ENCODE results near the gene BTLA.
A peak's percentile ranks its signal among the peaks of the same experiment; 100 is the strongest.
"Not testable (repeated sequence)": the region's sequence is repeated elsewhere in the genome, so short reads cannot be mapped to it uniquely, and the experiment has no call there.

BTLA gene

DNA sequence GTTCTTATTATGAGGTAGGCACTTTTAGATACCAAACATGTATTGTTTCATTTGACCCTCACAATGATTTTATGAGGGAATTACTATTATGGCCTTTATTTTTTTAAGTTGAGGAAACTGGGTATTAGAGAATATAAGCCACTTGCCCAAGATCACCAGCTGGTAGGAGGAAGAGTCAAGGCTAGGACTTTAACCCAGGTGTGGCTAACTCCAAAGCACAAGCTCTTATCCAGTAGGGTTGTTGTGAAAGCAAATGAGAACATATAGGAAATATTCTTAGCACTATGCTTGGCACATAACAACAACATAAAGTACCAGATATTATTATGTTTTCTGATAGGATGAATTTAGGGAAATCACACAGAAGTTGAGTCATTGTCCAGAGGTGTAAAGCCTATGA is 7.9 kb downstream of the BTLA start:
- no peak for DNase-seq (ENCODE audit: low spot score)

DNA sequence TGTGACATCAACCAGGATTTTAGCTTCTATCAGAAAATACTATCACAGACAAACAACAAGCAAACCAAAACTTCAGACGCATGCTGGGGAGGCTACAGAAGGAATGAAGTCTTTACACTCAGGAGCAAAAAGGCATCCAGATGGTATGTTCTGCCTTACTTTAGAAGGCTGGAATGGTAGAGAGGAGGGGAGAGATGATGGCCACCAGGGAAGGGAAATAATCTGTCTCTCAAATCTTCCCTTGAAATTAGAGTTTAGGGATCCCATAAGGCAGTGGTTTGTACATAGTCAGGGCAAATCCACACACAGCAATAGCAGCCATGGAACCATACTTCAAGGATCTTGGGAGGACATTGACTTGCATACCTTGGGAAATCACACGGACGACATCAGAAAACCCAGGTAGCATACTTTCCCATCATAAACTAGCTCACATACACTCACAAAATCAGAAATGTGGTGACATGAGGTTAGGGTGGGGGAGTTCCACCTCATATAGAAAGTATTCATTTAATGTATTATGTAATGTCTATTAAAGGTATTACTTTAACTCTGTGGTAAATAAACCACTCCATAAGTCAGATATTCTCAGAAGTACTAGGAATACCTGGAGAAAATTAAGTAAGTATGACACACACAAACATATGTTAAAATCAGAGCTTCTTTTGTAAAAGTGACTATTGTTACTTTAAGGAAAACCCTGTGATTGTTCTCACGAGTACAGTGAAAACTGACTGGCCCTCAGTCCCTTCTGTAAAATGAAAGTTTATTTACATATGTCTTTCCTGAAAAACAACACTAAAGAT is 9.4 kb downstream of the BTLA start:
- no peak for DNase-seq (ENCODE audit: low spot score)

DNA sequence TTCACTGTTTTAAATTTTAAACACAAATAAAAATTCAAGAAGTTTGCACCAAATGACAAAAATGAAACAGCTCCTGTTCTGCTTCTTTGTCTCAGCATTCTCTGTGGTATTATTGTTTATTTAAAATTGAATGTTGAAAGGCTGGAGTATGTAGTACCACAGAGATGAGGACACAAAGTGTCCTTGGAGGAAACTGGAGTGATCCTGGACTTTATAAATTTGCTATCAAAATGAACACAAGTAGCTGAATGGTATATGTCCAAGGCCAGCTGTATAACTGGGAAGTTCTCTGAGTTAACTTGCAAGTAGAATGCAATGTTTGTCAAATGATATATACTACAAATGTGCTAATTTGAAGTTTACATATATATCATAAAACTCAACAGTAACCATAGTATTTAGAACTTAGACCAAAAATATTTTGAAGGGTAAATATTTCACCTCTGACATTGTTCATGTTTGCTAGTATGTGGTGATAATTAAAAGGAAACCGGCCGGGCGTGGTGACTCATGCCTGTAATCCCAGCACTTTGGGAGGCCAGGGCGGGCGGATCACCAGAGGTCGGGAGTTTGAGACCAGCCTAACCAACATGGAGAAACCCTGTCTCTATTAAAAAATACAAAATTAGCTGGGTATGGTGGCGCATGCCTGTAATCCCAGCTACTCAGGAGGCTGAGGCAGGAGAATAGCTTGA is 12.3 kb downstream of the BTLA start:
- no peak for DNase-seq (ENCODE audit: low spot score)

DNA sequence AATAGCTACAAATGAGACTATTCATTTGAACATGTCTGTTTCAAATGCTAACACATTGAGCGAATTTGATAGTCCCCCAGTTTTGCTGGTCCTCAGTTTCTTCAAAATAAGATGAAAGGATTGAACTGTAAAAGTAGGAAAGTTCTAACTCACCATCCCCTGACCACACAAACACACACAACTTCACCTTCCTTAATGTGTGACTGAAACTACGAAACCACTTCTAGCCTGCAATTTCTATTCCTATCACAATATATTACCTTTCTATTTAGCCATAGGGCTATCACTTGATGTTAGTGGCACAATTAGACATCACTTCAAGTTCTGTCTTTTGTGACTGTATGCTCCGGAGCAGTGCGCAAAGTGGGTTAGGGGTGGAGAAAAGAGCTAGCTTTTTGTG is 14.9 kb downstream of the BTLA start:
- no peak for DNase-seq (ENCODE audit: low spot score)

GRCh38 chr3:112482675-112483074 is 16.6 kb downstream of the BTLA start:
- no peak for DNase-seq (ENCODE audit: low spot score)

GRCh38 chr3:112481302-112481721 is 18.0 kb downstream of the BTLA start:
- DNase-seq (ENCODE audit: low spot score) = no peak

- no peak for DNase-seq (ENCODE audit: low spot score)
Observed at GRCh38 chr3:112477891-112478290, 21.4 kb downstream of the BTLA start.

- no peak for DNase-seq (ENCODE audit: low spot score)
Observed at GRCh38 chr3:112476346-112476745, 22.9 kb downstream of the BTLA start.

DNA sequence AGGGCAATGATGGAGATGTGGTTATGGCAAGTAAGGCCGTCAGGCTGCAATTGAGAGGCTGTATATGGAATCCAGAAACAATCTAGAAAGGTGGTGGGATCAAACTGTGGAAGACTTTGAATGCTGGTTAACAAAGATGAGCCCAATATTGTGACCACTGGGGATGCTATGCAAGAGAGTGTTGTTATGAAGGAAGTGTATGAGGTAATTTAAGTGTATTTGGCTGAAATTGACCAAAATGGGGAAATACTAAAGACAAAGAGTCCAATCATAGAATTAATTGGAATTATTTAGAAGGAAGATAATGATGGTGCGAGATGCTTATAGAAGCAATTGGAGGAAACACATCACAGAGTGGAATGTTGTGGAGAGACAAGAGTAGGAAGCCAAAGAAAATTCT is 24.5 kb downstream of the BTLA start:
- DNase-seq (ENCODE audit: low spot score) = no peak

- no peak for DNase-seq (ENCODE audit: low spot score)
Observed at GRCh38 chr3:112472691-112473090, 26.6 kb downstream of the BTLA start.

DNA sequence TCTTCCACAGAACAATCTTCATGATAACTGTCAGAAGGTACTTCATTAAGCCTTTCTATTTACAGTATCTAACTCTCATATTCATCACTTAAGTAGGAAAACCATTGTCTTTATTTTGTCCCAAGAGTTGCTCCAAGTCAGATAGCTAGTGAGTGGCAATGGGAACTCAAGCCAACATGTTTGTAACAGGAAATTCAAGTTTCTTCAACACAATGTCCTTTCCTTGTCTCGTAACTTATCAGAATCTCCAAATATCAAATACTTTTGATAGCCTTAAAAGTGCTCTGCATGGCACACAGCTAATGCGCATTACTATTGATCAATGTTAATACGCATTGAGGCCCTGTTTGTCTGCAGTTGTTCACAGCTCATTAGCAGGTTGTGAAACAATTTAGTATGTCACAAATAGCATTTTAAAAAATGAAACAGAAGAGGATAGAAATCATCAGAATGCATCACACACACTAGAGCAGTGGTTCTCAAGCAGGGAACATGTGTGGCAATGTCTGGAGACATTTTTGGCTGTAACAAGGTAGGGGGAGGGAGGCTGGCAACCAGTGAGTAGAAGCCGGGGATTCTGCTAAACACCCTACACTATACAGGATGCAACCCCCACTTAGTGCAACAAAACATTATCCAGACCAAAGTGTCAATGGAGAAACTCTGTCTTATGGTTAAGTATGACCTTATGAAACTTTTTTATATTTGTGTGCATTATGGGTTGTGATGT is 27.5 kb downstream of the BTLA start:
- DNase-seq (ENCODE audit: low spot score) = no peak

DNA sequence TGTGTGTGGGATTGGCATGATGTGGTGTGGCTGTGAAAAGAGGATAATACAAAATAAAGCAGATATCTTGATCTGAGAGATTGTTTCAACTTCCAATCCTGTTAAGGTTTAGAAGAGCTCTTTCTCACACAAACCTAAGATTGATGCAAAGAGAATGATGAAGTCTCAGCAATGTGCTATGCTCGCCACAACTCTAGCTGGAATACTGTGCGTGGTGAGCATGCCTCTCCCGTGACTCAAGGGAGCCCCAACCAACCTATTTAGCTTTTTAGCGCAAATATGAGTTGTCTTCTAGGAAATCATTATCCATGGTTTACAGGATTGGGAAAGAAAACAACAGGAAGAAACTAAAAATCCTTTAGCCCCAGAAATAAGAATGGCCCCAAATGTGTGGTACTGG is 28.5 kb downstream of the BTLA start:
- DNase-seq (ENCODE audit: low spot score) = no peak

GRCh38 chr3:112469671-112470070 is 29.6 kb downstream of the BTLA start:
- DNase-seq (ENCODE audit: low spot score) = no peak

DNA sequence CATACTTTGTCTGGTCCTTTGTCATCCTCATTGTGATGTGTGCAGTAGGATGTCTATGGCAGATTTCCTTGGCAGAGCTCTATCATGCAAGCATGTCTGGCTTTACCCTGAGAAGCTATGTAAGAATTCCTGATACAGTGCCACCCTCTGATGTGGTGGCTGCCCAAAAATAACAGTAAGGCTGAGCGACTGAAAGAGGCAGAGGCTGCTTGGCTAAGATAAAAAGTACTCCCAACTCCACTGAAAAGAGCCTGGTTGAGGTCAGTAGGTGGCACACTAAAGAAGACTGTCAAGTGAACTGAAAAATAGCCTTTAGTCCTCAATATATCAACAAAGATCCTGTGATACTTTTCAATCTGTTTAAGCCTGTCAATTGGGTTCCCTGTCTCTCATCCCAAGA is 31.7 kb downstream of the BTLA start:
- DNase-seq (ENCODE audit: low spot score) = no peak

- peak; percentile 10 for DNase-seq (ENCODE audit: low spot score)
Observed at GRCh38 chr3:112466020-112466419, 33.3 kb downstream of the BTLA start.

GRCh38 chr3:112464264-112464663 is 35.0 kb downstream of the BTLA start:
- peak; percentile 12 for DNase-seq (ENCODE audit: low spot score)

- no peak for DNase-seq (ENCODE audit: low spot score)
Observed at GRCh38 chr3:112463250-112463649, 36.0 kb downstream of the BTLA start.

DNA sequence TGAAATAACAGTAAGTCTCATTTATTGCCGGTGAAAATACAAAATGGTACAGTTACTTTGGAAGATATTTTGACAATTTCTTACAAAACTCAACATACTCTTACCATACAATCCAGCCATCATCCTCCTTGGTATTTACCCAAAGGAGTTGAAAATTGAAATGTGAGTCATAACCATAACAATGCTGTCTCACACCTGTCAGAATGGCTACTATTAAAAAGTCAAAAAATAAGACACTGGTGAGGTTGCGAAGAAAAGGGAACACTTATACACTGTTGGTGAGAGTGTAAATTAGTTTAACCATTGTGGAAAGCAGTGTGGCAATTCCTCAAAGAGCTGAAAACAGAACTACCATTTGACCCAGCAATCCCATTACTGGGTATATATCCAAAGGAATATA is 37.5 kb downstream of the BTLA start:
- not testable (repeated sequence) for DNase-seq (ENCODE audit: low spot score)

- DNase-seq (ENCODE audit: low spot score) = no peak
Observed at GRCh38 chr3:112460519-112461195, 38.6 kb downstream of the BTLA start.

- no peak for DNase-seq (ENCODE audit: low spot score)
Observed at GRCh38 chr3:112459750-112460149, 39.5 kb downstream of the BTLA start.

- no peak for DNase-seq (ENCODE audit: low spot score)
Observed at GRCh38 chr3:112456147-112456546, 43.1 kb downstream of the BTLA start.

GRCh38 chr3:112448939-112449338 is 50.3 kb downstream of the BTLA start:
- no peak for DNase-seq (ENCODE audit: low spot score)

Data from globus pallidus (tissue), 1 donor.